NCI-H748 (cell line): ENCODE results near the gene TNKS1BP1.
"Not testable (repeated sequence)": the region's sequence is repeated elsewhere in the genome, so short reads cannot be mapped to it uniquely, and the experiment has no call there.

Experiments
- DNase-seq: peaks from one replicate; lab custom pipeline; 2025; ENCODE audit not compliant: unreplicated experiment; lab: John Stamatoyannopoulos, UW

Gene TNKS1BP1, protein sequence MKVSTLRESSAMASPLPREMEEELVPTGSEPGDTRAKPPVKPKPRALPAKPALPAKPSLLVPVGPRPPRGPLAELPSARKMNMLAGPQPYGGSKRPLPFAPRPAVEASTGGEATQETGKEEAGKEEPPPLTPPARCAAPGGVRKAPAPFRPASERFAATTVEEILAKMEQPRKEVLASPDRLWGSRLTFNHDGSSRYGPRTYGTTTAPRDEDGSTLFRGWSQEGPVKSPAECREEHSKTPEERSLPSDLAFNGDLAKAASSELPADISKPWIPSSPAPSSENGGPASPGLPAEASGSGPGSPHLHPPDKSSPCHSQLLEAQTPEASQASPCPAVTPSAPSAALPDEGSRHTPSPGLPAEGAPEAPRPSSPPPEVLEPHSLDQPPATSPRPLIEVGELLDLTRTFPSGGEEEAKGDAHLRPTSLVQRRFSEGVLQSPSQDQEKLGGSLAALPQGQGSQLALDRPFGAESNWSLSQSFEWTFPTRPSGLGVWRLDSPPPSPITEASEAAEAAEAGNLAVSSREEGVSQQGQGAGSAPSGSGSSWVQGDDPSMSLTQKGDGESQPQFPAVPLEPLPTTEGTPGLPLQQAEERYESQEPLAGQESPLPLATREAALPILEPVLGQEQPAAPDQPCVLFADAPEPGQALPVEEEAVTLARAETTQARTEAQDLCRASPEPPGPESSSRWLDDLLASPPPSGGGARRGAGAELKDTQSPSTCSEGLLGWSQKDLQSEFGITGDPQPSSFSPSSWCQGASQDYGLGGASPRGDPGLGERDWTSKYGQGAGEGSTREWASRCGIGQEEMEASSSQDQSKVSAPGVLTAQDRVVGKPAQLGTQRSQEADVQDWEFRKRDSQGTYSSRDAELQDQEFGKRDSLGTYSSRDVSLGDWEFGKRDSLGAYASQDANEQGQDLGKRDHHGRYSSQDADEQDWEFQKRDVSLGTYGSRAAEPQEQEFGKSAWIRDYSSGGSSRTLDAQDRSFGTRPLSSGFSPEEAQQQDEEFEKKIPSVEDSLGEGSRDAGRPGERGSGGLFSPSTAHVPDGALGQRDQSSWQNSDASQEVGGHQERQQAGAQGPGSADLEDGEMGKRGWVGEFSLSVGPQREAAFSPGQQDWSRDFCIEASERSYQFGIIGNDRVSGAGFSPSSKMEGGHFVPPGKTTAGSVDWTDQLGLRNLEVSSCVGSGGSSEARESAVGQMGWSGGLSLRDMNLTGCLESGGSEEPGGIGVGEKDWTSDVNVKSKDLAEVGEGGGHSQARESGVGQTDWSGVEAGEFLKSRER (N-terminal part only)

DNA sequence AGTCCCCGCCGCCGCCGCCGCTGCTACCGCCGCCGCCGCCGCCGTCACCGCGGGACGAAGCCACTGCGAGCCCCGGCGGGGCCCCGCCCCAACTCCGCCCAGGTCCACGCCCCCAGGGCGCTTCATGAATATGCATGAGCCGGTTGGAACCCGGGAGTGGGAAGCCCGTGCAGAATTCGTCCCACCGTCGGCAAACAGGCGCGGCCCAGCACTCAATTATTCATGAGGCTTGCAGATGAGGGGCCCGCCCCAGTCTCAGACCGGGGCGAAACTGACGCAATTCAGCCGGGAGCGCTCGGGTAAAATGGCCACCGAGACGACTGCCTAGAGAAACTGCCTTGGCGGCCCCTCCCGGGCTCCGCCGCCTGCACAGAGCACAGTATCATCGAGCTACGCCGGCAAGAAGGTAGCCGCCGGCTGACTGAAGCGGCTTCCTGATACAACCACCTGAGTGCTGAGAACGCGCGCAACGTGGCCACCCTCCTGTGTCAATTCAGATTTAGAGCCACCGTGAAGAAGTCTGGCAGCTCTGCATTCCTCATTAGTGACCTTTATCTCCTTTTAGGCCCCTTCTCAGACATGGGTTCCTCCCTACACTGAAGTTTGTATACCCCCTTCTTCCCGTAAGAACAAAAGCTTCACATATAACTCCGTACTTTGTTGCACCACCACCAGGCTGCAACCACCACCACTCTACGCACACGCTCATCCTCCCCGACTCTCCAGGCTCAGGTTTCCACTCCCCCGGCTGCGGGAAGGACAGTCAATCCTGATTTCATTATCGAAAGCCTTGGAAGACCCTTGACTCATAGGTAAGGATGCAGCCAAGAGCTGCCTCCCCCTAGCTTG is at the start of gene TNKS1BP1:
TNKS1BP1 (minus strand) TSS at position 67 of the 849 bp plus-strand sequence. CDS start 3,067 bp downstream, outside the sequence.
- peak; percentile 97 for DNase-seq

DNA sequence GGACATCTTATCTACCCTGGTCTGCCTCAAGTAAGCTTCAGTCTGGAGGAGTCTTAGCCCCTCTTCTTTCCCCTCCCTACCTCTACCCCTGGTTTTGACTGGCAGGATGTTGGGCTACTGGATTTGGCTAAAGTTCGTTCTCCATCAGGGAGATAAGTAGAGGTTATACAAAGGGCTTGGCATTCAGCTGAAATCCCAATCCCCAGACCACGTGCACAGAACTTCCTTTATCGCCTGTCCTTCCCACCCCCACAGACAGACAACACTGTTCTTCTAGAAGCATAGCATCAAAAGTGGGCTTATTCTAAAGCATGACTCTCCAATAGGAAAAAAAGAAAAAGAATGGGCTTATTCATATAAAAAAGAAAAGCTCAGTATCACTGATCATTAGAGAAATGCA is 48.4 kb upstream of the TNKS1BP1 start:
- DNase-seq, result no peak

DNA sequence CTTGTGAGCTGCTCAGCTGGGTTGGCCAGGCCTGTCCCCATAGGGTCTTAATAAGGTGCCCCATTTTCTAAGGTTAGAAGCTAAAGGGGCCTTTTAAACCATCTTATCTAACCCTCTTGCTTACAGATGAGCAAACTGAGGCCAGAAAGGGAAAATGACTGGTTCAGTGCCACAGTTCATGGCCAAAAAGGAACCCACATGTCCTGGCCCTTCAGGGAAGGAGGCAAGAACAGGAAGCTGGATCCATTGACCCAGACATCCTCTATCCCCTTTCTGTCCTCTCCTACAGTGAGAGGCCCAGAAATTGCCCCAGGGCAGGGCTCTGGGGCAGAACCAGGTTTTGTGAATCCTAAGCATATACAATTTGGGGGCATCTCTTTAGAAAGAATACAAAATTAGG is 46.2 kb upstream of the TNKS1BP1 start:
- no peak for DNase-seq

DNA sequence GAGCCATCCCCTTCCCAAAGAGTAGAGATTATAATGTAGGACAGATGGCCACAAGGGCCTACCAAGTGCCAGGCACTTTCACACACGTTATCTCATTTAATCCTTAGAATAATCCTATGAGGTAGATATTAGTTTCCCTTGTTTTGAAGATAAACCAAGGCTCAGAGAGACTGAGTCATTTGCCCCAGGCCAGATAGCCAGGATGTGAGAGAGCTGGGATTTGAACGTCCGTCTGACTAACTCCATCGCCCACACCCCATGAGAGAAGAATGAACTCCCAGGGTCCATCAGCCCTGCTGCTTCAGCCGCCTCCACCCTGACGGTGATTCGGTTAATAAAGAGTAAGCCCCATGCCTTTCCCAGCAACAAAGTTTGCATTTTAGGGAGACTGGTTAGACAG is 45.5 kb upstream of the TNKS1BP1 start:
- no peak for DNase-seq

DNA sequence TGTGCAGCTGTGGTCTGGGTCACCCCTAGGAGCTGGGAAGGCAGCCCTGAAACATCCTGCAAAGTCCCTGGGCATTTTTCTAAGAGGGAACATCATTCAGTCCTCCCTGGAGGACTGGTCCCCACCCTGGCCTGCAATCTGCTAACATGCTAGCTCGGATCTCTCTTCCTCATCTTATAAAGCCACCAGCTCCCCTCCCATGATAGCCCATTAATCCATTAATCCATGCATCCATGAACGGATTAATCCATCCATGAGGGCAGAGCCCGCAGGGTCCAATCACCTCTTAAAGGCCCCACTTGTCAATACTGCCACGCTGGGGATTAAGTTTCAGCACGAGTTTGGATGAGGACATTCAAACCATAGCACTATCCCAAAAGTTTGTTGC is 44.1 kb upstream of the TNKS1BP1 start:
- DNase-seq, result no peak

DNA sequence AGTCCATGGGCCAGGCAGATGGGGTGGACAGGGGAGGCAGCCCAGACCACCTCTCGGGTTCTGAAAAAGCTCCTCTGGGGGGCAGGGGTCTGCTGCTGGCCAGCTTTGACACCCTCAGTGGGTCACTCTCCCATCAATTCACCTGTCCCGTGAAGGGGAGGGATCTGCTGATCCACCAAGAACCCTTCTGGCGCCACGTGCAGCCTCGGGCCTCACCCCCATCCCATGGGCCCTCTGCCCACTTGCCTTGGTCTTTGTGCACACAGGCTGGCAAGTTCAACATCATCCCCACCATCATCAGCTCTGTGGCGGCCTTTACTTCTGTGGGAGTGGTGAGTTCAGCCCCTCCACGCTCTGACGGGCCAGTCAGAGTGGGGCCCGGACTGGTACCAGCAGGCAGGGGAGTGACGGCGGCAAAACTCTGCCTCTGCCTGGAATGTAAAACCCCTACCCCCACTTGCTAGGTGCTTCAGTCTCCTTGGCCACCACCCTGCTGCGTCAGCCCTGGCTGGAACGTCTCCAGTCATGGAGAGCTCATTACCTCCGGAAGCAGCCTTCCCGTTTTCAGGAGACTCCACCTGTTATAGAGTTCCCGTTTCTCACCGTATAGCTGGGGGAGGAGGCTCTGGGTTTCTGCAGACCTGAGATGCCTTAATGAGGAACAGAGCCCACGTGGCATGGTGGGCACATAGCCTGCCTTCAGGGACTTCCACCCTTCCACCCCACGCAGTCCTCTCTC is 43.5 kb upstream of the TNKS1BP1 start:
- DNase-seq, result no peak

DNA sequence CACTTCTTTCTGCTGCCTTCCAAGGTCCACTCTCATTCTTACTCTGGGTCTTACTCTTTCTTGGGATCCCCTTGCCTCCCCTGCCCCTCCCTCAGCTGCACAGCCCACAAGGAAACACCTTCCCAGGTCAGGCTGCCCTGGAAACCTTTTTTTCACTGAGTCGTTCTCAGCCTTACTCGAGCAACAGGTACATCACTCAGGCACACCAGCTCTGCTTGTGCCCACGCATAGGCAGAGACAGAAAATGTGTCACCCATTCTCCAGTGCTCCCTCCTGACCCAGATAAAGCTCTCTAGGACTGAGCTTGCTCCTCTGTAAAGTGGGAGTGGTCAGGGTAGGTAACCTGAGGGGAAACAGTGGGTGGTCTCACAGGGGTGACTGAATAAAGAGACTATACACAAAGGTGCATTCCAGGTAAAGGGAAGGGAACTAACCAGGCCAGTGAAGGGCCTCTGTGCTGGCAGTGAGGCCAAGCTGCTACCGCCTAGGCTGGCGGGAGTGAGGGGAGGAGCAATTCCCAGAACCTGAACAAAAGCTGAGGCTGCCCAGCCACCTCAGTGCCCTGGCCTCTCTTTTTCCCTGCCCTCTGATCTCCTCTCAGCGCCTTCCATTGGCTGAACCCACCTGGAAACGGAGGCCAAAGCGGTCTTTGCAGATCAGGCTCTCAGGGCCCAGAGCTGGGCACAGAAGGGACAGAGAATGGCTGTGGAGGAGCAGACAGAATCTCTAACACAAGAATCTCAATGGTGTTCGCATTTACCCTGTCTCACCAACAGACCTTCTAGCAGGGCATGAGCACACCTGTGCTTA is 40.3 kb upstream of the TNKS1BP1 start:
- peak; percentile 13 for DNase-seq

DNA sequence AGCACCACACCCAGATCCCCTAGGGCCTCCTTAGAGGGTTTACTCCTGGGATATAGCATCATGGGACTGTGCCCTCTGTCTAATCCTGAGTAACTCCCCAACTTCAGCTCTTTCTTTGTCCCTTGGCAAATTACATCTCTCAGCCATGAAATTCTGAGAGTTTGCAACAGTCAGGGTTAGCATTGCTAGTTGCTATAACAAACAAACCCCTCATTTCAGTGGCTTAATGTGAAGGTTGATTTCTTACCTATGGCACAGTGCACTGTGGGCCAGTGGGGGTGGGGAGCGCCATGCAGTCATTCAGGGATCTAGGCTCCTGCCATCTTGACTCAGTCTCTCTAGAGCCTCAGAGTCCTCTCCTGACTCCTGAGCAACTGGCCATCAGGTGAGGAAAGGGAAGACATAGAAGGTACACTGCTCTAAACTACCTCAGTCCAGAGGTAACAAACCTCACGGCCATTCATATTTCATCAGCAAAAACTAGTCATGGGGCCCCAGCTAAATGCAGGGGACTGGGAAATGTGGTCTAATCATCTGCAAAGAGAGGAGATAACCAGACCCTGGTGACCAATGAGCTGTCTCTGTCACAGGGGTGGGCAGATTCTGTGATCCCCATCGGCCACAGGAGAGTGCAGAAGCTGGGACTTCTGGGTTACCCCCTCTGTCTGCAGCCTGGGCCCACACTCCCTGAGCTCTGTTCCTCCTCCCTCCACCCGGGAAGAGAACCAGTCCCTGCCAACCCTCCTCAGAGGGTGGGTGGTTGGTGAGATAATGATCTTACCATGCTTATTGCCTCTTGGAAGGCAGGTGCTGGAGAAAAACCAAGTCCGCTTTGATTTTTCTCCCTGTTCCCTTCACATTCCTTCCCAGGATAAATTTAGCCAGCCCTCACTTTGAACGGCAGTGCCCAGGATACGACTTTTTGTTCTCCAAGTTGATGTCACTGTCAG is 38.7 kb upstream of the TNKS1BP1 start:
- DNase-seq, result no peak

DNA sequence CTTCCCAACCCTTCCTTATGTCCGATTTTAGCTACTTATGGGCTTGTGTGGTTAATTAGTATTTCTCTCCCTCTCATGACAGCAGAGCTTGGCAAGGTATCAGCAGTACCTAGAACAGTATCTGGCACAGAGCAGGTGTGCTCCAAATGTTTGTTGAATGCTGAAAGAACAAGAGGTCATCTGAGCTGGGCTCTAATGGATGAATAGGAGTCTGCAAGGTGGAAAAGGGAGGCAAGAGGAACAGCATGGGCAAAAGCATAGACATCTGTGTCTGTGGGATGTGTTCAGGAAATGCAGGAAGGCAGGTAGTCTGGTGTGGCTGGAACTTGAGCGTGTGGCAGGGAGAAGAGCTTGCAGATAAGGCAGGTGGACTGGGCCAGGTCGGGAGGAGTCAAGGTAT is 37.2 kb upstream of the TNKS1BP1 start:
- no peak for DNase-seq

DNA sequence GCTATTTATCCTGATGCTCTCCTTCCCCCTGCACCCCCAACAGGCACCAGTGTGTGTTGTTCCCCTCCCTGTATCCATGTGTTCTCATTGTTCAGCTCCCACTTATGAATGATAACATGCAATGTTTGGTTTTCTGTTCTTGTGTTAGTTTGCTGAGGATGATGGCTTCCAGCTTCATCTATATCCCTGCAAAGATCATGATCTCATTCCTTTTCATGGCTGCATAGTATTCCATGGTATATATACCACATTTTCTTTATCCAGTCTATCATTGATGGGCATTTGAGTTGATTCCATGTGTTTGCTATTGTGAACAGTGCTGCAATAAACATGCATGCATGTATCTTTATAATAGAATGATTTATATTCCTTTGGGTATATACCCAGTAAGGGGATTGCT is 36.7 kb upstream of the TNKS1BP1 start:
- DNase-seq, result not testable (repeated sequence)

DNA sequence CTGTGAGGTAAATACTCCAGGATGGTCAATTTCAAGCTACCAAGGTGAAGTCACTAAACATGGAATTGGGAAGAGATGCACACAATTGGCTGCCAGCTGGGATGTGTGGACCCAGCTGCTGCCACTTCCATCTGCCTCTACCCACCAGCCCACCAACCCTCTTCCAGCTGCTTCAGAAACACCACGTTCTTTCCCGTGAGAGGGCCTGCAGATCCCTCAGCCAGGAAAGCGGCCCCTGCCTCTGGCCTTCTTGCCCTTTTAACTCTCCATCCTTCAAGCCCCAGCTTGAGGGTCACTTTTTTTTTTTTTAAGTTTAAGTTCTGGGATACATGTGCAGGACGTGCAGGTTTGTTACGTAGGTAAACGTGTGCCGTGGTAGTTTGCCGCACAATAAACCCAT is 36.2 kb upstream of the TNKS1BP1 start:
- no peak for DNase-seq

DNA sequence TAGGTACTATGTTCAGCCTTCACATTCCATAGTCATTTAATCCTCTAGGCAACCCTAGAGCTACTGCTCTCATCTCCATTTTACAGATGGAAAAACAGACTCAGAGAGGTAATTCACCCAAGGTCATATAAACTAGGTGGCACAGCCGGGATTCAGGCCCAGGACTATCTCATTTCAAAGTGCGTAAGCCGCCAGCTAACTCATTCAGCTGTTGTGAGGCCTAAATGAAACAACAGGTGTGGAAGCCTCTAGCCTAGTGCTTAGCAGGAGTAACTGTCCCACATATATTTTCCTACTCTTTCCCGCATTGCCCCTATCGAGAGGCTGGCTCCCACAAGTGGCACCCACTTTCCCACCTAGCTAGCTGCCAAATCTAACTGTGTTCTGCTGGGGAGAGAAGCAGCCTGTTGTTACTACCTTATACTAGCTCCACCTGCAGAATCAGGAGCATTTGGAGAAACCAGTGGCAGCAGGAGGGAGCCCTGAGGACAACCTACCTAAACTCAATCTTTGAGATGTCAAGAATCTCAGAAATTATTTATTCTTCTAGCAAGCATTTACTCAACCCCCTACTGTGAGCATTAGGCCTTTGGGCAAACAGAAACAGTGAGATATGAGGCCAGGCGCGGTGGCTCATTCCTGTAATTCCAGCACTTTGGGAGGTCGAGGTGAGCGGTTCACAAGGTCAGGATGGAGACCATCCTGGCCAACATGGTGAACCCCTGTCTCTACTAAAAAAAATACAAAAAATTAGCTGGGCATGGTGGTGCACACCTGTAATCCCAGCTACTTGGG is 35.3 kb upstream of the TNKS1BP1 start:
- DNase-seq, result no peak

DNA sequence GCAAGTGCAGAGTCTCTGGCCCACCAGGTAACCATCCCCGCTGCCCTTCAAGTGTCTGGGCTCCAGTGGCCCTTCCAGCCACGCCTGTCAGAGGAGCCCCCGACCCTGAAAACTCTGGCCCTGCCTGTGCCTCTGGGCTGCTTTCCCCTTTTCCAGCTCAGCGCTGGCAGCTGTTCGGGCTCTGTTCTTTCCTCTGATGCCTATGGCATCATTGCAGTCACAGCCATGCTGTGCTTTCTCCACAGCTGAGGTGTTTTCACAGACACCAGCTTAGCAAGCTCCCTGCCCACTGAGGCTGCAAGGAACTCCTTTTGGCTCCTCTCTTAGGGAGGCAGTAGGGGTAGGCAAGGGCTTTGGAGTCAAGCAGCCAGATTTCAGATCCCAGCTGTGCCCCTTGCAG is 34.6 kb upstream of the TNKS1BP1 start:
- DNase-seq, result no peak

DNA sequence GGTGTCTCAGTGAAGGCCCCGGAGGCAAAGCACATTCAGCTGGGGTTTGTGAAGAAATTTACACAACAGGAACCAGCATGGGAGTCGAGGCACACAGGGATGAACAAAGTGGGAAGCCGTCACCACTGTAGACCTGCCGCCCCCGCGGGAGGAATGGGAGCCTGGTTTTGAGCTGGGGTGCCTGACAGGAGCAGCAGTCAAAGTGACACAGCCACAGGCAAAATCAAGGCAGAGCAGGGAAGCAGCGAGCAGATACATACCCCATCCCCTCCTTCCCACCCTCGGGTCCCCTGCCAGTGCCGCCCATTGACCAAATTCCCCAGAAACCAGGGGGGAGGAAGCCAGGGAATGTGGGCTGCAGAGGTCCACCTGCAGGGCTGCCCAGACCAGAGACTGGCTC is 34.2 kb upstream of the TNKS1BP1 start:
- no peak for DNase-seq

DNA sequence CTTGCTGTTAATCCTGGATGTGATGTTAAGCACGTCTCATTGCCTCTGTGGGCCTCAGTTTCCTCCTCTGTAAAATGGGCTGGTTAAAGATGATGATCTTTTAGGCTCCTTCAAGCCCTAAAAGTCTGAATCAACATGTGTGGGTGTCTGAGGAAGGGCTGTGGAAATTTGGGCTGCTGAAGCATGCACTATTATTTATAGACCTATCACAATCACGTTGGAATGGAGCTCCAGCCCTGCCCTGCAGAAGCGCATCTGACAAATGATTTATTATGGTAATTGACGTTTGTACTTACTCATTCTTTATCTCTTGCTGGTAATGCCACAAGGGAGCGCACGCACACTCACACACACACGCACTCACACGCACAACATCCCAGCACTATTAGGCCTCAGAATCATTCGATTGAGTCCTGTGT is 33.8 kb upstream of the TNKS1BP1 start:
- DNase-seq, result no peak

DNA sequence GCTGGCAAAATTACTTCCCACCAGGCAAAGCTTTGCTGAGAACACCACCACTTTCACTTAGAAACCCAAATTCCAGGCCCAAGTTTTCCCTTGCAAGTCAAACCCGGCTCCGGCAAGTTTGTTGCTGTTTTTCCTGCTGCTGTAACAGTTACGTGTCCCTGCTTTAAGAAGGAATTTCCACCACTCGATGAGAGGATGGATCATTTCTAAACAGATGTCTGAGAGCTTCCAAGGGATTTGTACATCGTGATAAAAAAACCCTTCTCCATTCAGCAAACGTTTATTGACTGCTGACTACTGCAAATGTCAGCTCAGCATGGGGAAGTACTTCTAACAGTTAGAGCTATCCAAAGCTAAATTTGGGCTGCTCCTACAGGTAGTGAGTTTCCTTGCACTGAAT is 33.1 kb upstream of the TNKS1BP1 start:
- DNase-seq, result no peak

DNA sequence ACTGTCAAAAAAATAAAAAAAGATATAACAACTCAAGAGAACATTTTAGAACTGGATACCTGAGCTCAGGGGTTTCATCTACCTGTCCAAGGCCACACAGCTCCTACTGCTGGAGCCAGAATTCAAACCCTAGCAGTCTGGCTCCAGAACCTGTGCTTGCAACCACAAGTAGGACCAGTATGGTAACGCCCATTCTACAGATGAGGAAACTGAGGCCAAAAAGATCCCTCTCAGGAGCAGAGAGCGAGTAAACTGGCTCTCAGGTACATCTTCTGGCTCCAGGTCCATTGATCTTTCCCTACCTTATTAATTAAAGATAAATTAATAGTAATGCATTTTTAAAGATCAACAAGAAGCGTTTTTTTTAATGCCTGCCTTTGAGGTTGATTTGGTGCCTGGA is 32.6 kb upstream of the TNKS1BP1 start:
- DNase-seq, result no peak
